ENCODE results near the gene SLC66A3.

DNA sequence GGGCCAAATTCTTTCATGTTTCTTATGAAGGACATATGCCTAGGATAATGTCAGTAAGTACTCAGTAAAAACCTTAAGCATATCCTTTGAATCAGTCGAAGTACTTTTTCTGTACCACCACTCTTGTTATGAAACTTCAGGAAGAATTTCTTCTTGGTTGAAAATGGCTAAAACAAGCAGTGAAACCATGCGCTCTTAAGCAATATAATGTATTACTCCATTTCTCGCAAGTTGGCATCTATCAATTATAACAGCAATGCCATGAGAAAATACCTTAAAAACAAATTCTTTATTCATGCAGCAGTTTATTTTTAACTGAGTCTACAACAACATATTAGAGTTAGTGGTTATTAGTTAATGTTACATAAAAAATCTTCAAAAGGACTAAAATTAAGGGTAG lies 41.0 kb downstream of the SLC66A3 start:
- TF ChIP-seq SP1 (IDR thresholded peaks at IDR 0.05) = no peak
- no peak for TF ChIP-seq FOXM1 (IDR thresholded peaks at IDR 0.05; ENCODE audit: borderline replicate concordance)
- no peak for TF ChIP-seq SUZ12 (IDR thresholded peaks at IDR 0.05)
- no peak for TF ChIP-seq ARNT (IDR thresholded peaks at IDR 0.05)
- no peak for TF ChIP-seq CTBP1 (IDR thresholded peaks at IDR 0.05; ENCODE audit: borderline replicate concordance)
- no peak for TF ChIP-seq FOXK2 (IDR thresholded peaks at IDR 0.05)
- TF ChIP-seq TARDBP (IDR thresholded peaks at IDR 0.05) = no peak
